GM12878 (cell line): ENCODE data around the gene PIP5KL1. TPM values are rescaled to one million over a fixed set of nuclear protein-coding genes. Genes with fewer than 3 reads are reported as not detected.

Source experiments
- ATF7 ChIP-seq: fragments of 450-650 bp; IDR thresholded peaks from 2 replicates; pipeline ENCODE4 v1.6.1; 2016; ENCODE audit warnings: low read depth, mild to moderate bottlenecking
- HCFC1 ChIP-seq: fragments of 150-350 bp; IDR thresholded peaks from 2 replicates; pipeline ENCODE4 v1.6.1; 2014; ENCODE audit warnings: low read length
- KAT2A ChIP-seq: conservative IDR thresholded peaks from 2 replicates; pipeline ENCODE4 v1.6.1; 2011; ENCODE audit warnings: low read depth, low read length; ENCODE audit not compliant: control insufficient read depth
- RAD21 ChIP-seq: IDR thresholded peaks from 2 replicates; pipeline ENCODE4 v1.6.1; 2011; ENCODE audit warnings: mild to moderate bottlenecking, low read depth, low read length, moderate library complexity; ENCODE audit not compliant: insufficient read depth
- RELA ChIP-seq: fragments of 450-650 bp; IDR thresholded peaks from 2 replicates; pipeline ENCODE4 v1.8.0; 2014; ENCODE audit warnings: borderline replicate concordance; ENCODE audit not compliant: partially characterized antibody
- SUPT20H ChIP-seq: IDR thresholded peaks from 2 replicates; pipeline ENCODE4 v1.6.1; 2011; ENCODE audit warnings: low read depth, mild to moderate bottlenecking, low read length, moderate library complexity, borderline replicate concordance; ENCODE audit not compliant: control insufficient read depth
- ZSCAN29 ChIP-seq: fragments of 450-650 bp; IDR thresholded peaks from 2 replicates; pipeline ENCODE4 v1.6.1; 2017; ENCODE audit warnings: mild to moderate bottlenecking, moderate library complexity
- polyA plus RNA-seq, 11 experiments: library from polyadenylated mRNA; depleted of rRNA in 4 of 11; unstranded in 6 of 11; stranded (reverse) in 5 of 11; fragments of >200 nt; fragmentation: Nextera tagmentation in 4 of 11; fragmentation: Illumina TruSeq in 1 of 11; extraction: Ambion mirVana in 4 of 11; extraction: Trizol in 1 of 11; gene quantifications; 1 replicate in 1 of 11; 2 replicates in 10 of 11; pipeline versions ENCODE4 v1.2.1 to v1.2.3, GENCODE V29; 2011 to 2016; ENCODE audit warnings: inconsistent platforms in 2 of 11, missing spikeins in 2 of 11, low read depth in 1 of 11
- total RNA-seq, 4 experiments: library from RNA; depleted of rRNA in 3 of 4; stranded (reverse); fragments of >200 nt in 3 of 4; fragmentation: Illumina TruSeq in 1 of 4; extraction: Trizol in 1 of 4; gene quantifications; 2 replicates each; pipeline versions ENCODE4 v1.2.1 to v1.2.3, GENCODE V29; 2013 to 2021
- TF ChIP-seq, protein P1 (sequence below): fragments of 450-650 bp; IDR thresholded peaks from 2 replicates; pipeline ENCODE4 v1.6.1; 2017; ENCODE audit warnings: mild to moderate bottlenecking, moderate library complexity
- TF ChIP-seq, protein P2 (sequence below): fragments of 450-650 bp; IDR thresholded peaks from 2 replicates; pipeline ENCODE4 v1.6.1; 2018; ENCODE audit warnings: borderline replicate concordance, mild to moderate bottlenecking; ENCODE audit not compliant: partially characterized antibody
- TF ChIP-seq, protein P3 (sequence below): fragments of 450-650 bp; IDR thresholded peaks from 2 replicates; pipeline ENCODE4 v1.6.1; 2016; ENCODE audit warnings: mild to moderate bottlenecking

The PIP5KL1 gene
- total and polyA plus RNA-seq, 10 of the 15 experiments (the other 5 are each of a cell fraction or from before 2014, with no cell fraction given): 0.04 to 0.67 (median 0.43) TPM; not detected in 2

GRCh38 chr9:127962278-127962677 is 31.7 kb upstream of the PIP5KL1 start (continued):
- TF ChIP-seq, protein P1, sequence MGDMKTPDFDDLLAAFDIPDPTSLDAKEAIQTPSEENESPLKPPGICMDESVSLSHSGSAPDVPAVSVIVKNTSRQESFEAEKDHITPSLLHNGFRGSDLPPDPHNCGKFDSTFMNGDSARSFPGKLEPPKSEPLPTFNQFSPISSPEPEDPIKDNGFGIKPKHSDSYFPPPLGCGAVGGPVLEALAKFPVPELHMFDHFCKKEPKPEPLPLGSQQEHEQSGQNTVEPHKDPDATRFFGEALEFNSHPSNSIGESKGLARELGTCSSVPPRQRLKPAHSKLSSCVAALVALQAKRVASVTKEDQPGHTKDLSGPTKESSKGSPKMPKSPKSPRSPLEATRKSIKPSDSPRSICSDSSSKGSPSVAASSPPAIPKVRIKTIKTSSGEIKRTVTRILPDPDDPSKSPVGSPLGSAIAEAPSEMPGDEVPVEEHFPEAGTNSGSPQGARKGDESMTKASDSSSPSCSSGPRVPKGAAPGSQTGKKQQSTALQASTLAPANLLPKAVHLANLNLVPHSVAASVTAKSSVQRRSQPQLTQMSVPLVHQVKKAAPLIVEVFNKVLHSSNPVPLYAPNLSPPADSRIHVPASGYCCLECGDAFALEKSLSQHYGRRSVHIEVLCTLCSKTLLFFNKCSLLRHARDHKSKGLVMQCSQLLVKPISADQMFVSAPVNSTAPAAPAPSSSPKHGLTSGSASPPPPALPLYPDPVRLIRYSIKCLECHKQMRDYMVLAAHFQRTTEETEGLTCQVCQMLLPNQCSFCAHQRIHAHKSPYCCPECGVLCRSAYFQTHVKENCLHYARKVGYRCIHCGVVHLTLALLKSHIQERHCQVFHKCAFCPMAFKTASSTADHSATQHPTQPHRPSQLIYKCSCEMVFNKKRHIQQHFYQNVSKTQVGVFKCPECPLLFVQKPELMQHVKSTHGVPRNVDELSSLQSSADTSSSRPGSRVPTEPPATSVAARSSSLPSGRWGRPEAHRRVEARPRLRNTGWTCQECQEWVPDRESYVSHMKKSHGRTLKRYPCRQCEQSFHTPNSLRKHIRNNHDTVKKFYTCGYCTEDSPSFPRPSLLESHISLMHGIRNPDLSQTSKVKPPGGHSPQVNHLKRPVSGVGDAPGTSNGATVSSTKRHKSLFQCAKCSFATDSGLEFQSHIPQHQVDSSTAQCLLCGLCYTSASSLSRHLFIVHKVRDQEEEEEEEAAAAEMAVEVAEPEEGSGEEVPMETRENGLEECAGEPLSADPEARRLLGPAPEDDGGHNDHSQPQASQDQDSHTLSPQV: no peak
- TF ChIP-seq KAT2A (no peak), ATF7 (no peak), SUPT20H (no peak), ZSCAN29 (no peak), HCFC1 (no peak), RAD21 (no peak), RELA (no peak)
- TF ChIP-seq, protein P2, sequence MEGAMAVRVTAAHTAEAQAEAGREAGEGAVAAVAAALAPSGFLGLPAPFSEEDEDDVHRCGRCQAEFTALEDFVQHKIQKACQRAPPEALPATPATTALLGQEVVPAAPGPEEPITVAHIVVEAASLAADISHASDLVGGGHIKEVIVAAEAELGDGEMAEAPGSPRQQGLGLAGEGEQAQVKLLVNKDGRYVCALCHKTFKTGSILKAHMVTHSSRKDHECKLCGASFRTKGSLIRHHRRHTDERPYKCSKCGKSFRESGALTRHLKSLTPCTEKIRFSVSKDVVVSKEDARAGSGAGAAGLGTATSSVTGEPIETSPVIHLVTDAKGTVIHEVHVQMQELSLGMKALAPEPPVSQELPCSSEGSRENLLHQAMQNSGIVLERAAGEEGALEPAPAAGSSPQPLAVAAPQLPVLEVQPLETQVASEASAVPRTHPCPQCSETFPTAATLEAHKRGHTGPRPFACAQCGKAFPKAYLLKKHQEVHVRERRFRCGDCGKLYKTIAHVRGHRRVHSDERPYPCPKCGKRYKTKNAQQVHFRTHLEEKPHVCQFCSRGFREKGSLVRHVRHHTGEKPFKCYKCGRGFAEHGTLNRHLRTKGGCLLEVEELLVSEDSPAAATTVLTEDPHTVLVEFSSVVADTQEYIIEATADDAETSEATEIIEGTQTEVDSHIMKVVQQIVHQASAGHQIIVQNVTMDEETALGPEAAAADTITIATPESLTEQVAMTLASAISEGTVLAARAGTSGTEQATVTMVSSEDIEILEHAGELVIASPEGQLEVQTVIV: no peak
- TF ChIP-seq, protein P3, sequence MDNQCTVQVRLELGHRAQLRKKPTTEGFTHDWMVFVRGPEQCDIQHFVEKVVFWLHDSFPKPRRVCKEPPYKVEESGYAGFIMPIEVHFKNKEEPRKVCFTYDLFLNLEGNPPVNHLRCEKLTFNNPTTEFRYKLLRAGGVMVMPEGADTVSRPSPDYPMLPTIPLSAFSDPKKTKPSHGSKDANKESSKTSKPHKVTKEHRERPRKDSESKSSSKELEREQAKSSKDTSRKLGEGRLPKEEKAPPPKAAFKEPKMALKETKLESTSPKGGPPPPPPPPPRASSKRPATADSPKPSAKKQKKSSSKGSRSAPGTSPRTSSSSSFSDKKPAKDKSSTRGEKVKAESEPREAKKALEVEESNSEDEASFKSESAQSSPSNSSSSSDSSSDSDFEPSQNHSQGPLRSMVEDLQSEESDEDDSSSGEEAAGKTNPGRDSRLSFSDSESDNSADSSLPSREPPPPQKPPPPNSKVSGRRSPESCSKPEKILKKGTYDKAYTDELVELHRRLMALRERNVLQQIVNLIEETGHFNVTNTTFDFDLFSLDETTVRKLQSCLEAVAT: no peak
- TF ChIP-seq, all 136 proteins: peak for 0
